BLaER1 treated with 17β-estradiol and CSF1 and Interleukin-3, amounts not matched to agents 10 nM and 100 nM (cell line): ENCODE measurements around the gene PRPF19.

ENCODE experiments used
- H3K27ac ChIP-seq, 11 experiments: shearing (Covaris generic); formaldehyde crosslinking; 2 replicates each; pipeline ENCODE4 v1.8.1; 2022
- H3K27me3 ChIP-seq, 11 experiments: shearing (Covaris generic); formaldehyde crosslinking; 2 replicates each; pipeline ENCODE4 v1.8.1; 2022
- H3K36me3 ChIP-seq, 11 experiments: shearing (Covaris generic); formaldehyde crosslinking; 2 replicates each; pipeline ENCODE4 v1.8.1; 2022
- H3K4me1 ChIP-seq, 10 experiments: shearing (Covaris generic); formaldehyde crosslinking; 2 replicates each; pipeline ENCODE4 v1.8.1; 2022
- H3K4me2 ChIP-seq, 11 experiments: shearing (Covaris generic); formaldehyde crosslinking; 2 replicates each; pipeline ENCODE4 v1.8.1; 2022
- H3K4me3 ChIP-seq, 10 experiments: shearing (Covaris generic); formaldehyde crosslinking; 2 replicates each; pipeline ENCODE4 v1.8.1; 2022
- H3K9ac ChIP-seq, 11 experiments: shearing (Covaris generic); formaldehyde crosslinking; 2 replicates each; pipeline ENCODE4 v1.8.1; 2022
- H3K9me3 ChIP-seq, 11 experiments: shearing (Covaris generic); formaldehyde crosslinking; replicated peaks in 1 of 11; 2 replicates each; pipeline ENCODE4 v1.8.1; 2022
- H4K20me1 ChIP-seq, 11 experiments: shearing (Covaris generic); formaldehyde crosslinking; 2 replicates each; pipeline ENCODE4 v1.8.1; 2022
- Cebpa-rat ChIP-seq, 11 experiments: shearing (Covaris generic); IDR thresholded peaks; 2 replicates each; pipeline ENCODE4 v1.8.1; 2022

The PRPF19 gene

DNA sequence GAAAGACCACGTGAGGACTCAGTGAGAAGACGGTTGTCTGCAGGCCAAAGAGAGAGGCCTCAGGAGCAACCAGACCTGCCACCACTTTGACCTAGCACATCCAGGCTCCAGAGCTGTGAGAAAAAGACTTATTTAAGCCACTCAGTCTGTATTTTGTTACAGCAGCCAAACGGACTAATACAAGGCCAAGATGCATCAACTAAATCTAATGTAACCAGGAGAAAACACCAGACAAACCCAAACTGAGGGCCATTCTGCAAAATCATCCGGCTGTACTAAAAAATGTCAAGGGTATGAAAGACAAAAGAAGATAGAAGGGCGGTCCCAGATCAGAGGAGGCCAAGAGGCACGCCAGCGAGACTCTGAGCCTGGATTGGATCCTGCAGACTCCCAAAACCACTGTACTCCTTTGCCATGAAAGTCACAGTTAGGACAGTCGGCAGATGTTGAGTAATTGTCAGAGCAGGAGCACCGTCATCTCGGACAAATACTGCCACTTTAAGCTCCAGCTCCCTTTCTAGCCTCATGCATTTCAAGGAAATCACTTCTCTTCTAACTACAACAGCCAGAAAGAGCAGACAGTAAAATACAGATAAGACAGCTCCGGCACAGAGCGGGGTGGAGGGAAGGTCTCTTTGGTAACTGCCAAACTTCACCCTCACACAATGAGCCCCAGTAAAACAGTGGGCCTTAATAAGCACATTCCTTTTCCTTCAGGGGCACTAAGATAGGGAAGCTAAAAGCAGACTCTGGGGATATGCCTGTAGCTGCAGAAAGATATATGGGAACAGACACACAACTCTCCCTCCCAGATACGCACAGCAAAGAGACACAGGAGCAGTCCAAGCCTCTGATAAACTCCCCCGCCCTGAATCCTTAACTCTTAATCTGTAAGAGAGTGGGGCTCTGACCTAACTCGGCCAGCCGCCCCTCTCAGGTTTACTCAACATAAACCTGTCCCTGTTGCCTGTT lies 42.5 kb downstream of the PRPF19 start:
- Histone ChIP-seq H3K4me3 (no peak overlapping the region), H3K4me2 (peak overlapping the region in 7 of 11 experiments; percentile 40 to 83 (median 56); a peak in 11 of 22 replicates), H3K9me3 (no peaks in the 10 kb centered on the region)

DNA sequence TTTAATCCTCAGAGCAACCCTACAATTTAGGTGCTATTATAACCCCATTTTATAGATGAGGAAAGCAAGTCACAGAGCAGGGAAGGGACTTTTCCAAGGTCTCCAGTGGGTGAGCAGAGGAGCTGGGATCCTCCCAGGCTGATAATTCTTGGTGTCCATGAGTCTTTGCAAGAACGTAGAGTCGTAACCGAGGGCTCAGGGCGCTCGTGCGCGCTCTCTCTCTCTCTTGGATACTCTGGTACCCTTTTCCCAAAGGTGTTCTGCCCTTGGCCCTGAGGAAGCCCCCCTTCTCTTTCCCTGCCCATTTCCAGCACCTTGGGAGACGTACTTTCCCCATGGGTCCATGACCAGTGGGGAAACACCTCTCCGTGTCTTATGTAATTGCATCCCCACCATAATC lies 44.2 kb downstream of the PRPF19 start:
- Histone ChIP-seq H3K4me3 (no peak overlapping the region), H3K4me2 (peak overlapping the region in 10 of 11 experiments; percentile 40 to 87 (median 74); a peak in 12 of 22 replicates), H3K9me3 (no peaks in the 10 kb centered on the region), H3K36me3 (no peaks in the 10 kb centered on the region), H4K20me1 (no peaks in the 10 kb centered on the region; a peak in 1 of 22 replicates), H3K9ac (no peak overlapping the region), H3K27ac (peak overlapping the region in 3 of 11 experiments; percentile 14 to 77 (median 70); a peak in 3 of 22 replicates), H3K4me1 (peaks cover 41 to 92% (median 81%) of the 10 kb centered on the region in 10 experiments), H3K27me3 (peaks cover 0 to 3% (median 0%) of the 10 kb centered on the region in 11 experiments; a peak in 1 of 22 replicates)
- no peak for TF ChIP-seq Cebpa-rat (IDR thresholded peaks at IDR 0.05)

More for the DNA sequence above, 42.5 kb downstream of the PRPF19 start:
- peak overlapping the region in 1 of 11 experiments; percentile 13; a peak in 2 of 22 replicates for H3K9ac ChIP-seq
- H3K27me3 ChIP-seq, result peaks cover 0 to 3% (median 0%) of the 10 kb centered on the region in 11 experiments; a peak in 1 of 22 replicates
- peaks cover 29 to 92% (median 81%) of the 10 kb centered on the region in 10 experiments for H3K4me1 ChIP-seq
- no peaks in the 10 kb centered on the region for H3K36me3 ChIP-seq
- H4K20me1 ChIP-seq, result no peaks in the 10 kb centered on the region; a peak in 1 of 22 replicates
- H3K27ac ChIP-seq, result peak overlapping the region in 2 of 11 experiments; percentile 7 to 15; a peak in 2 of 22 replicates
- no peak for TF ChIP-seq Cebpa-rat (IDR thresholded peaks at IDR 0.05)

DNA sequence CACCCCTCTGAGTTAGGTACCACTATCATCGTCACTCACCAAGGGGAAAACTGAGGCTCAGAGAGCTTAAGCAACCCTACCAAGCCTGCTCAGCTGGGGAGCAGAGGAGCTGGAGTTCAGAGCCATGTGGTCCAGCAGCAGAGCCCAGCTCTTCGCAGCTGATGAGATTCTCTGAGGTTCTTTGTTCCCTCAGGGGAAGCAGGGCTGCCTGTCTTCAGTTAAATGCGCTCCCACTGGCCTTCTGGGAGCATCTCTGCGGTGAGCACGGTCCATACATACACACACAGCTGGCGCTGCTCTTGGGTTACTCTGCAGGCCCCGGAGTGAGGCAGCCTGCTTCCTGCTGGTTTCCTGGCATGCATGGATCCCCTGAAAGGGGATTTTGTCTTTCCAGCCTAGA lies 45.4 kb downstream of the PRPF19 start:
- H3K9me3 ChIP-seq, result no peaks in the 10 kb centered on the region
- H3K4me3 ChIP-seq, result peak overlapping the region in 1 of 10 experiments; percentile 27; a peak in 2 of 20 replicates
- H3K27ac ChIP-seq, result peak overlapping the region in 9 of 11 experiments; percentile 17 to 79 (median 66); a peak in 16 of 22 replicates
- peaks cover 0 to 3% (median 0%) of the 10 kb centered on the region in 11 experiments; a peak in 1 of 22 replicates for H3K27me3 ChIP-seq
- H3K36me3 ChIP-seq, result no peaks in the 10 kb centered on the region
- peak overlapping the region in 6 of 11 experiments; percentile 21 to 67 (median 50); a peak in 9 of 22 replicates for H3K9ac ChIP-seq
- H4K20me1 ChIP-seq, result no peaks in the 10 kb centered on the region
- peak in 2 of 11 experiments; percentile 55 to 70; a peak in 4 of 22 replicates for TF ChIP-seq Cebpa-rat (IDR thresholded peaks at IDR 0.05)
- peak overlapping the region; percentile 40 to 87 (median 79) for H3K4me2 ChIP-seq
- peaks cover 51 to 93% (median 83%) of the 10 kb centered on the region in 10 experiments for H3K4me1 ChIP-seq

DNA sequence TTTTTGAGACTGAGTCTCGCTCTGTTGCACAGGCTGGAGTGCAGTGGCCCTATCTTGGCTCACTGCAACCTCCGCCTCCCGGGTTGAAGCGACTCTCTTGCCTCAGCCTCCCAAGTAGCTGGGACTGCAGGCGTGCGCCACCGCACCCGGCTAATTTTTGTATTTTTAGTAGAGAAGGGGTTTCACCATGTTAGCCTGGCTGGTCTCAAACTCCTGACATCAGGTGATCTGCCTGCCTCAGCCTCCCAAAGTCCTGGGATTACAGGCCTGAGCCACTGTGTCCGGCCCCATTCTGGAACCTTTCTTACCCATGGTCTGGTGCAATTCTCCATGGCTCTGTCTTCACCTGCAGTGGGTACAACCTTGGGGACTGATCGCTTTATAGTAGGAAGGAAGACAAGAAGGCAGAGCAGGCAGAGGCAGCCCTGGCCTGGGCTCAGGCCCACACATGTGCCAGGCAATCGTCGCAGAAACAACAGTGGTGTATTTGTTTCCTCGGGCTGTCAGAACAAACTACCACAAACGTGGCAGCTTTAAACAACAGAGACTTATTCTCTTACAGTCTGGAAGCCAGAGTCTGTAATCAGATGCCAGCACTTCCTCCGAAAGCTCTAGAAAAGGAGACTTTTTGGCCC lies 46.7 kb downstream of the PRPF19 start:
- Histone ChIP-seq H3K4me2 (peak overlapping the region; percentile 31 to 87 (median 79); a peak in 21 of 22 replicates), H3K27ac (peak overlapping the region in 6 of 11 experiments; percentile 39 to 79 (median 72); a peak in 11 of 22 replicates), H3K9me3 (no peaks in the 10 kb centered on the region), H3K9ac (peak overlapping the region in 4 of 11 experiments; percentile 40 to 67 (median 54); a peak in 6 of 22 replicates), H3K36me3 (no peaks in the 10 kb centered on the region), H4K20me1 (no peaks in the 10 kb centered on the region), H3K4me1 (peaks cover 62 to 97% (median 87%) of the 10 kb centered on the region in 10 experiments), H3K4me3 (no peak overlapping the region), H3K27me3 (peaks cover 0 to 3% (median 0%) of the 10 kb centered on the region in 11 experiments; a peak in 1 of 22 replicates)
- no peak for TF ChIP-seq Cebpa-rat (IDR thresholded peaks at IDR 0.05)

DNA sequence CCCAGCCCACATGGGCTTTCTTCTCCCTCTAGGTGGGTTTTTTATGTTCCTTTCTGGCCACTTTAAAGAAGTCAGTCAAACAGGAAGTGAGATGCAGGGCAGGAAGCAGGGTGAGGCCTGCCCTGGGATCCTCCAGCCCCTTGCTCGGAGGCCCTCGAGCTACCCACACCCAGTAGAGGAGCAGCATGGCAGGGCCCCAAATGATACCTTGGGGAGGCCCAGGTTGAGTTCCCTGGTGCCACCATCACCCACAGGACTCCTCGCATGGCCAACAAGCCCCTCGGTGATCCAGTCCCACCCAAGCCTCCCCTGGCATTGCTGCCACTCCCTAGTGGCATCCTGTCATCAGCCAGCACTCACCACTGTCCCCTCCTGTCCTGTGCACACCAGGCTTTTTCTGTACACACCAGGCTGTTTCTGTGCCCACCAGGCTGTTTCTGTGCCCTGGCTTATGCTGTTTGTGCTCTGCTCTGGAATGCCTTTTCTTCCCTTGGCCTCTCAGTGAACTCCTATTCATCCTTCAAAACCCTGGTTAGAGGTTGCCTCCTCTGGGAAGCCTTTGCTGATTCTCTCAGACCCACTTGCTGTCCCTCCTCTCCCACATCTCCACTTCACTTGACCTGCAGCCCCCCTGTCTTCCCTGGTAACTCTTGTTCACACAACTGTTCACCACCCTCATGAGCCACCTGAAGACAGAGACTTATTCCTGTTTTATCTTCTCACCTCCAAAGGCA lies 47.5 kb downstream of the PRPF19 start:
- no peak overlapping the region for H3K4me3 ChIP-seq
- TF ChIP-seq Cebpa-rat (IDR thresholded peaks at IDR 0.05), result no peak
- H3K9ac ChIP-seq, result peak overlapping the region in 4 of 11 experiments; percentile 1 to 39 (median 28); a peak in 6 of 22 replicates

DNA sequence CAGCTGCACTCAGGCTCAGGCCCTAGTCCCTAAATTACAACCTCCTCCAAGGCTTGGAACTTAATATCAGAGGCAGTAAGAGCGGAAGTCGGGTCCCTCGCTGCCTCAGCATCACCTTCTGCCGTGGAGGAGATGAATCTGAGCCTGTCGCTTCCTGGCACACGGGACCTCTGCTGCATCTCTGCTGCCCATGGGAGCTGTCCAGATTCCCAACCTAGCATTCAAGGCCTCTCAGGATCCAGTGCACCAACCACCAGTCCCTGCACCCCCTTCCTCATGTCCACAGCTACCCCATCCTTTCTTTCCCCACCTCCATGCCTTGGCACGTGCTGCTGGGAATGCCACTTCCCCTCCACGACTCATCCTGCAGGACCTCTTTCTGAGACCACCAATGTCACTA lies 48.1 kb downstream of the PRPF19 start:
- H3K27me3 ChIP-seq, result peaks cover 0 to 3% (median 0%) of the 10 kb centered on the region in 11 experiments; a peak in 1 of 22 replicates
- H4K20me1 ChIP-seq, result peaks cover 0 to 7% (median 0%) of the 10 kb centered on the region in 11 experiments; a peak in 3 of 22 replicates
- peak overlapping the region in 5 of 11 experiments; percentile 1 to 39 (median 20); a peak in 3 of 22 replicates for H3K9ac ChIP-seq
- H3K9me3 ChIP-seq, result peaks cover 0 to 2% (median 0%) of the 10 kb centered on the region in 11 experiments; a peak in 4 of 22 replicates
- no peak for TF ChIP-seq Cebpa-rat (IDR thresholded peaks at IDR 0.05)
- H3K27ac ChIP-seq, result peak overlapping the region in 8 of 11 experiments; percentile 12 to 77 (median 50); a peak in 12 of 22 replicates
- peak overlapping the region; percentile 55 to 87 (median 79) for H3K4me2 ChIP-seq
- peaks cover 74 to 99% (median 93%) of the 10 kb centered on the region in 10 experiments for H3K4me1 ChIP-seq
- no peak overlapping the region for H3K4me3 ChIP-seq
- peaks cover 0 to 6% (median 4%) of the 10 kb centered on the region in 11 experiments; a peak in 15 of 22 replicates for H3K36me3 ChIP-seq

More for the DNA sequence above, 47.5 kb downstream of the PRPF19 start:
- Histone ChIP-seq H3K27ac (peak overlapping the region in 9 of 11 experiments; percentile 26 to 77 (median 49); a peak in 16 of 22 replicates), H3K4me1 (peaks cover 70 to 97% (median 87%) of the 10 kb centered on the region in 10 experiments), H3K27me3 (peaks cover 0 to 3% (median 0%) of the 10 kb centered on the region in 11 experiments; a peak in 1 of 22 replicates), H3K36me3 (no peaks in the 10 kb centered on the region), H3K4me2 (peak overlapping the region; percentile 55 to 87 (median 79)), H4K20me1 (peaks cover 0 to under 1% (median 0%) of the 10 kb centered on the region in 11 experiments; a peak in 1 of 22 replicates), H3K9me3 (no peaks in the 10 kb centered on the region)

DNA sequence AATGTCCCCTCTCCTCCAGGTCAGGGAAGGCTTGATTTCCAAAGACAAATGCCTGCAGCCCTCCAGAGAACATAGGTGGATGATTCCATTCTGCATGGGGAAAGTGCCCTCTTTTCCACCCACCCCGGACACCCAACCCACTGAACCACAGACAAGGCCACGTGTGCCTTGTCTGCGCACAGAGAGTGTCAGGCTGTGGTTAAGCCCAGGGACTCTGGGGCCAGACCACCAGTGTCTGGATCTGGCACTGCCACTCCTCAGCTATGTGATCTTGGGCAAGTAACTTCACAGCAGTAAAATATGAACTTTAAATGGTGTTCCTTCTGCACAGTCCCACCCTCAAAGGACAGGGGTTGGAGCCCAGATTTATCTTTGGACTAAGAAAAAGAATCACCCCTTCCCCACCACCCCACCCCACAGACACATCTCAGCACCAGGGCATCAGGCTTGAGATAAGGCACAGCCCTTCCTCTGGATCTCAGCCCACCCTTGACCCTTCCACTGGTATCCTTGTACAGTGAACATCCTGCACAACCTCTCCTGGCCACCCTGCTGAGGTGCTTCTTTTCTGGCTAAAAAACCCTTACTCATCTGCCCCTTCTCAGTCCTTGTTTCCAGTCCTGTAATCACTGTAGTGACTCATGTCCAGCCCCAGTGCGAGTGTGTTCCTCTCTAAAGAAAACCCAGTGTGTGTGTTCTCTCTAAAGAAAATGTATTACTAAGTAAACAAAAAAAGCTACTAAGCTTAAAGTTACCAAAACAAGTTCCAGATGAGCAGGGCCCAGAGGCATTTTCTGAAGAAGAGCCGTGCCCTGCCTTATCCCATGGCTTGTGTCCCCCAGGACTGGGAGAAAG lies 48.8 kb downstream of the PRPF19 start:
- Histone ChIP-seq H3K9ac (peak overlapping the region in 3 of 11 experiments; percentile 12 to 39 (median 20); a peak in 3 of 22 replicates), H3K4me1 (peaks cover 74 to 98% (median 95%) of the 10 kb centered on the region in 10 experiments), H3K27me3 (peaks cover 0 to 3% (median 0%) of the 10 kb centered on the region in 11 experiments; a peak in 1 of 22 replicates)

More for the DNA sequence above, 48.8 kb downstream of the PRPF19 start:
- Histone ChIP-seq H3K4me3 (no peak overlapping the region), H4K20me1 (peaks cover 0 to 10% (median 0%) of the 10 kb centered on the region in 11 experiments; a peak in 3 of 22 replicates), H3K27ac (peak overlapping the region in 8 of 11 experiments; percentile 12 to 77 (median 50); a peak in 13 of 22 replicates), H3K4me2 (peak overlapping the region; percentile 55 to 87 (median 79)), H3K9me3 (peaks cover 0 to 8% (median 2%) of the 10 kb centered on the region in 11 experiments; a peak in 6 of 22 replicates), H3K36me3 (peaks cover 6 to 12% (median 10%) of the 10 kb centered on the region in 11 experiments)
- TF ChIP-seq Cebpa-rat (IDR thresholded peaks at IDR 0.05), result no peak
